ENCODE measurements around the gene EFNA5.
"Not testable (repeated sequence)": the region's sequence is repeated elsewhere in the genome, so short reads cannot be mapped to it uniquely, and the experiment has no call there.

The EFNA5 gene

DNA sequence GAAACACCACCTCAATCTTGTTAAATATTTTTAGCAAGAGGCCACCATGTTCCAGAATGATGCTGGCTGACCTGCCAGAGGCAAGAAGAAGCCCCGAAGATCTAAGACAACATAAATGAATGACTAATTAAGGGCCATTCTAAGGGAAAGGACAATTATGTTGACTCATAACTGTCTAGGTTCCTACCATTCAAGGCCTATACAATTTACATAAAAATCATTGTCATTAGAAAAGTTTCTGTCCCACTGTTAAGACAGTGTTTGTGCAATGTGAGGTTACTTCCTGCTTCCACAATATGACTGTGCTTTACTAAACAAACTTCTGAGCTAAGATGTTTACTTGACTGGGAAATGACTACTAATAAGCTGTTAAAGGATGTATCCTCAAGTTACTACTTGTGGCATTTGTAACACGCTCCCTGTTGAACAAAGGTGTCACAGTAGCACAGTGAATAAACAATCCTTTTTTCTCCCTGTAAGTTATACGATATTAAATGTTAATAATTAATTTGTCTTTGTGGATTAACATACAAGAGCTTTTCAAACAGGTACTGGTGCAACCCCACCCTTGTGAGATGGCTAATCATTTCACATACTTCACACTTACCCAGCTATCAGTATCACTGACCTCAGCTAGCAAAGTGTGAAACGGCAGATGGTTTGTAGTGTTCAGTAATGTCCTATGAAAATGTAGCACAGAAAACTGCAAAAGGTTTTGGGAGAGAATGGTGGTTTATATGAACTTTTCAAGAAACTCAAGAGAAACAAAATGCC lies 195.8 kb downstream of the EFNA5 start:
- no peak for DNase-seq

GRCh38 chr5:107474361-107474715 lies 196.4 kb downstream of the EFNA5 start:
- no peak for DNase-seq

DNA sequence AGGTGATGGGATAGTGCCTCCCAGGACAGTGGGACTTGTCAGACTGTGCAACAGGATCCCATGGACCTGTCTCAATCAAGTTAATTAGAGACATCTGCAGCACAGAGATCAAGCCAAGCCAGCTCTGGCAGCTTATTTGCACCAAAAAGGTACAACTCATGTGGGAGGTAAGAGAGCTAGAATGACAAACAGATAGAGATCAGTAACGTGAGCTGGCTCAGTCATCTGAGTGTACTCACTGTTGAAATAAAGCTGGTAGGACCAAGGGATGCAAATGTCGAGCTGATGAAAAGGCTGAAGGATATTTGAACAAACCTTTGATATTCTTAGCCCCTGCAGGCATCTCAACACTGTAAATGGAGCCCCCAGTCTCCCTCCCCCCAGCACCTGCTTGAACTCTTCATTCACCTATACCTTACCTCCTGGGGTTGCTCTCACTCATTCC lies 198.1 kb downstream of the EFNA5 start:
- no peak for DNase-seq

GRCh38 chr5:107470295-107470582 lies 200.5 kb downstream of the EFNA5 start:
- DNase-seq: no peak

- peak; percentile 15 to 24 for DNase-seq
These were observed 201.0 kb downstream of the EFNA5 start for GRCh38 chr5:107469485-107470294.

DNA sequence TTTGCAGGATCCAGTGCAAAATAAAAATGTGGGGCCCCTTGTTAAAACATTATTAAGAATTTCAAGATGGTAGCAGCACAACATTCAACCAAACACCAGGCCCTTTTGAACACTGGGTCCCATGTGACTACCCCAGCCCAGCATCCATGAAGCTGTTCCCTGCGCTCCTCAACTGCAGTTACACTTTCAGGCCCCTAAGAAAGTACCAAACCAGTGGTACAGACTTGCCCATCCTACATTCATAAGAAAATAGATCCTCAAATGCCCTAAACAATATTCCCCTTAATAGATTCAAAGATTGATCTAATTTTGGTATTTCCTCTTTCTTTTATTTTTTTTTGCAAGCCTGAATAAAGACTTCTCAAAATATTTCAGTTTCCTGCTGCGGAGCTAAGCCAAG lies 201.7 kb downstream of the EFNA5 start:
- DNase-seq: no peak

GRCh38 chr5:107468276-107468675 lies 202.5 kb downstream of the EFNA5 start:
- DNase-seq: no peak

DNA sequence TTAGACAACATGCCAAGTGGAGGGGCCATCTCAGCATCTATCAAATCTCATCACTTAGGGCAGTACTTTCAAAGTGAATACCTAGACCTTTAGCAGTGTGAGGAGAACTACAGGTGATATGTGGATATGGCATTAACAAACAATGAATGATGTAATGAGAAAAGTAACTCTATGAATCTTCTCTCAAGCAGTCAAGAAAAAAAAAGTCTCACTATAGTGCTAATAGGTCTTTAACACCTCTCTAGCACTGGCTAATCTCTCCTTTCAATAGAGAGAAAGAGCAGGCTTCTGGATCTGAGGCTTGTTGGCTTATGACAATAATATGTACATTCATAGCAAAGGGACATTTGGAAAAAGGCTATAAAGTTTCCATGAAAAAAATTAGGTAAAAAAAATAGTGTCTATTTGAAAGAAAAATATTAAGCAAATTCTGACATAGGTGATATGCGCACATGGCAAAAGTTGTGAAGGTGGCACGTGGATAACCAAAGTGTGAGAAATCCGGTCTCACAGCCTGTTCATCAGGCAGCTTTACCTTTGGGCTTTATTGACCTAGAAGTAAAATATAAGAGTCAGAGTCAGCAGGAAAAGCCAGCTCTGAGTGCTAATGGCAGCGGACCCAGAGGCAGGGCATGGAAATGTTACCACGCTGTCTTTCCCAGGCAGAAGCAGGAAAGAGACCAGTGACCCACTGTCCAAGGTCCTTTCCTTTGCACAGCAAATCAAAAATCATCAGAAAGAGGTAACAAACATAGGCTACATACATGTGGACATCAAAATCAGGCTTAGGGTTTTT lies 203.4 kb downstream of the EFNA5 start:
- DNase-seq: no peak

- no peak for DNase-seq
These were observed 204.4 kb downstream of the EFNA5 start for GRCh38 chr5:107466233-107466769.

GRCh38 chr5:107464876-107465275 lies 205.9 kb downstream of the EFNA5 start:
- DNase-seq: no peak

DNA sequence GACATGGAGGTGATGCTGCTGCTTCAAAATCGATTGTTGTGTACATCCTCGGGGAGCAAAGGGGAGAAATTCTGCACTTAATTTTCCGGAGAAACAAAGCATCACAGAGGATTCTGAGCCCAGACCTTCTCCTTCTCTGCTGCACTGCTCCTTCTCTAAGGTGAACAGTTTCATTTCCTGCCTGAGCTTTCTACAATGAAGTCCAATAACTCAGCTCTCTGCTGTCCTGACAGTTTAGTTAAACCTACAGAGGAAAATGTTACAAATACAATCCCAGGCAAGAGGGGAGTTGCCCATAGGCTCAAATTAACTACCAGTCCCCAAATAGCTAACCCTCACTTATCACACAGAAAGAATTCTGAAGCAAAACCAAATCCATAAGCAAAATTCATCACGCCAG lies 206.3 kb downstream of the EFNA5 start:
- DNase-seq: no peak

DNA sequence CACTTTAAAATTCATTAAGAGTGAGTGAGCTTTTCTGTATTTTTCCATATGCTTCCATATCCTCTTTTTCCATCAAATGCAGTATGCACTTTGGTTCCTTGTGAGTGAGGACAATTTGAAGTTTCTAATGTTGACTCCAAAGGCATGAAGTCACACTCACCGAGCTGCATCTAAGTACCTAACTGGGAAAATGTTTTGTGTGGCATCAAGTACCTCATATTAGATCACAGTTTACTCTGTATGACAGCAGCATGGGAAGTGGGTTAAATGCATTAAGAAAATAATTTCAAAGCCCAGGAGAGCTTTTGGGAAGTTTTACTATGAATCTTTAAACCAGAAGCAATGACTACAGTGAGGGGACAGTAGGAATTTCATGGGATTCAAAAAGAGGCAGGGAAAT lies 207.0 kb downstream of the EFNA5 start:
- no peak for DNase-seq

GRCh38 chr5:107461770-107462169 lies 209.0 kb downstream of the EFNA5 start:
- no peak for DNase-seq

- no peak for DNase-seq
These were observed 209.9 kb downstream of the EFNA5 start for GRCh38 chr5:107460789-107461188.

DNA sequence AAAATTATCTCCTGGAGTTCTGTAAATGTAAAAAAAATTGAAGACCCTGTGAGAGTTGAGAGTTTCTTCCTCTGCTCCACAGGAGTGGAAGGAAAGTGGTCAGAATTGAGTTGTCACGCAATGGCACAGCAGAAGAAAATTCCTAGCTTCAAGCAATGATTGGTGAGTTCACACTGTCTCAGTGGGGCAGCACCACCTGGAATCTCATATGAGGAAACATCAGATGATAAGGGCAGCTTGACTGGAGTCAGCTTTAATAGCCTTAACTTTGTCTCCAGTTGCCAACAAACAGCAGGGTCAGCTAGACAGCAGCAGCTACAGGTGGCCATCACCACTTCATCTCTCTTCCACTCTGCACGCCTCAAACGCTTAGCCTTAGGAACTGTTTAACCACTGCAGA lies 211.1 kb downstream of the EFNA5 start:
- DNase-seq: no peak

GRCh38 chr5:107458322-107458721 lies 212.4 kb downstream of the EFNA5 start:
- no peak for DNase-seq

- DNase-seq: no peak
These were observed 212.9 kb downstream of the EFNA5 start for GRCh38 chr5:107457881-107458280.

GRCh38 chr5:107457138-107457537 lies 213.6 kb downstream of the EFNA5 start:
- DNase-seq: no peak

GRCh38 chr5:107456281-107456715 lies 214.4 kb downstream of the EFNA5 start:
- DNase-seq: no peak

- DNase-seq: no peak
These were observed 215.6 kb downstream of the EFNA5 start for GRCh38 chr5:107455111-107455544.

DNA sequence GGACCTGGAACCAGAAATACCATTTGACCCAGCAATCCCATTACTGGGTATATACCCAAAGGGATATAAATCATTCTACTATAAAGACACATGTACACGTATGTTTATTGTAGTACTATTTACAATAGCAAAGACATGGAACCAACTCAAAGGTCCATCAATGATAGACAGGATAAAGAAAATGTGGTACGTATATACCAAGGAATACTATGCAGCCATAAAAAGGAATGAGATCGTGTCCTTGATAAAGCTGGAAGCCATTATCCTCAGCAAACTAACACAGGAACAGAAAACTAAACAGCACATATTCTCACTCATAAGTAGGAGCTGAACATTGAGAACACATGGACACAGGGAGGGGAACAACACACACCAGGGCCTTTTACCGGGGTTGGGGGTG lies 218.9 kb downstream of the EFNA5 start:
- not testable (repeated sequence) for DNase-seq

GRCh38 chr5:107451028-107451427 lies 219.7 kb downstream of the EFNA5 start:
- no peak for DNase-seq

DNA sequence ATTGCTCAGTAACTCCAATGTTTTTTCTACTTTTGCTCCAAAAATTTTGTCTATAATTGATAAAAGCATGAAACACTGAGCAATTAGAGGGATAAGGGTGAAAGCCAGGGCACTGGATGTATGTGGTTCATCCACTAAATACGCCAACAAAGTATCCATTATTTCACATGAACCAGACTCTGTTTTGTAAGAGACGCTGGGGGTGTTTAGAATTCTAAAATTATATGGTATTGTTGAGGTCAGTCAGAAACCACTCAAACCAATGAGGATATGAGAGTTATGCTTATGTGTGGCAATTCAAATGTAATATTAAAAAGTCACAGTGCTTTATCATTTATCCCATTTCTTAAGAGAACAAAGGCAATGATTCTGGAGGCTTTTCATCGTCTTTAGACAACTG lies 220.2 kb downstream of the EFNA5 start:
- DNase-seq: no peak
